Esophagus squamous epithelium (tissue), 4 donors: ENCODE measurements around the gene FOXO6.

ENCODE experiments used
- CTCF ChIP-seq, 6 experiments: fragments of 450-650 bp in 4 of 6; fragments of 200-600 bp in 2 of 6; sonication (generic) in 2 of 6; IDR thresholded peaks; one replicate each; pipeline ENCODE4 v1.5.1; 2016 to 2019; ENCODE audit warnings: antibody characterized with exemption in 6 of 6, mild to moderate bottlenecking in 4 of 6, moderate library complexity in 4 of 6
- POLR2A ChIP-seq, 4 donors: fragments of 450-650 bp; IDR thresholded peaks; one replicate each; pipeline ENCODE4 v1.6.1; 2017; ENCODE audit warnings: antibody characterized with exemption in 4 of 4, mild to moderate bottlenecking in 4 of 4, moderate library complexity in 3 of 4

DNA sequence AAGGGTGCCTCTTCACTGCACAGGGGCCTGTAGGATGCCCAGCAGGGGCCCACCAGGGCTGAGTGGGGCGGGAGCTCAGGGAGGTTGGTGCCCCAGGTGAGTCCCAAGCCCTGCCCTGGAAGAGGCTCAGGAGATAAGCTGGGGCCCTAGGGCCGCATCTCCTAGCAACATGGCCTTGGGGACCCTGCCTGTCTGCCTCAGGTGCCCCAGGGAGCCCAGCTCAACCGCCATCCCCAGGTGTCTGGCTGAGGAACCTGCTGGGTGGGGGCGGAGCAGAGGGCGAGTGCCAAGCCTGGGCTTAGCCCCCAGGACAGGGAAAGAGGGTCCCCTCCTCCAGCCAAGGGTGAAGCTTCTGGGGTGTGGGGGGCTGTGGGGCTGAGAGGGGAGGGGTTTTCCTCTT, 54.8 kb downstream of the FOXO6 start:
- TF ChIP-seq POLR2A (IDR thresholded peaks at IDR 0.05) (no peak), CTCF (IDR thresholded peaks at IDR 0.05) (no peak)
